ENCODE results near the gene PPM1M. TPM values are rescaled to one million over a fixed set of nuclear protein-coding genes. Genes with fewer than 3 reads are reported as not detected.

Gene PPM1M
- polyA plus RNA-seq, 1 of the 3 experiments (the other 2 are of a cell fraction): 19.2 TPM

DNA sequence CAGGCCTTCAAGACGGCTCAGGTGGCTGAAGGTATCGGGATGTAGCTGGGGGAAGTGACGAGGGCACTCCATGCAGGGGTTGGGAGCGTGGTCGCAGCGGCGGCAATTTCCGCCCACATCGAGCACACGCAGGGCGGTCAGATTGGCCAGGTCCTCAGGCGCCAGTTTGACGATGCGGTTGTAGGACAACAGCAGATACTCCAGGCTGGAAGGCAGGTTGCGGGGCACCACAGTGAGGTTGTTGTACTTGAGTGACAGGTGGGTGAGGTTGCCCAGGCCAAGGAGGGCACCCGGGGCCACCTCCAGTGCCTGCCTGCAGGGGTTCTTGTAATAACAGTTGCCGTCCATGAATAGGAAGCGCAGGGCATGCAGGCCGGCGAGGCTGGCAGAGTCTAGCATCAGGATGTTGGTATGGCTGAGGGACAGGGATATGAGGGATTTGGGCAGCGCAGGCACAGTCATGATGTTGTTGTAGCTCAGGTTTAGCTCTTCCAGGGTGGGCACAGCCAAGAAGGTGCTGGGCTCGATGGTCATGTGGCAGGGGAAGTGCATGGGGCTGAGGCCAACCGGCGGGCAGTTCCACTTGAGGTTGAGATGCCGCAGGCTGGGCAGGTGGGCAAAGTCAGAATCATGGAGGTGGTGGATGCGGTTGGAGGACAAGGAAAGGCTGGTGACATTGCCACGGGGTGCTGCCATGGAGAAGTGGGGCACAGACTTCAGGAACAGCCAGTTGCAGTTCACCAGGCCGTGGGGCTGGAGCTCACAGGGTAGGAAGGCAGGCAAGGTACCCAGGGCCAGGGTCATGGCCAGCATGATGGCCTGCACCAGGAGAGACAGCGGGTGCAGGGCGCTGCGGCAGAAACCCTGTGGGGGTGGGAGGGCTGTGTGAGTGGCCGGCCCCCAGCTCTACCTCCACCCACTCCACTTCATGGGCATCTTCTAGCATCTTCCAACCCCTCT, 21.8 kb upstream of the PPM1M start:
- peaks cover 0 to 6% of the 10 kb centered on the region in 2 experiments for H3K36me3 ChIP-seq (replicated peaks in 1 of 2; ENCODE audit: control insufficient read depth in 1 of 2, insufficient read depth in 2 of 2, low read length in 1 of 2)
- no peak overlapping the region for H3K9ac ChIP-seq
- CTCF ChIA-PET: interaction anchor here (0.7 to 16.1 kb wide), 6 partner anchors 10 to 223 kb away, joined by 3 to 257 read pairs (median 32); partner anchors contain the start of gene TWF2
- H3K27me3 ChIP-seq (ENCODE audit: insufficient read depth): no peaks in the 10 kb centered on the region
- H3K27ac ChIP-seq (ENCODE audit: low read depth in 2 of 2, low read length in 1 of 2): no peak overlapping the region
- WGBS (ENCODE audit: low lambda C conversion rate): 87% methylated on average over 23 of the region's 32 CpGs
- no peaks in the 10 kb centered on the region for H4K20me1 ChIP-seq (ENCODE audit: insufficient read depth)
- H3K4me3 ChIP-seq (ENCODE audit: low read depth in 2 of 2, low read length in 1 of 2): no peak overlapping the region
- H3K79me2 ChIP-seq (ENCODE audit: insufficient read depth): no peaks in the 10 kb centered on the region
- H3K9me3 ChIP-seq: no peaks in the 10 kb centered on the region
- no peak overlapping the region for H2AFZ ChIP-seq (ENCODE audit: low read depth)
- no peak overlapping the region for H3K4me2 ChIP-seq
- H3F3A ChIP-seq (replicated peaks; ENCODE audit: insufficient read depth): no peaks in the 10 kb centered on the region
- POLR2A ChIA-PET: interaction anchor here (1.1 kb wide), 1 partner anchor 188 kb away, joined by 3 read pairs; no protein-coding TSS in a partner anchor
- TF ChIP-seq, protein P1, sequence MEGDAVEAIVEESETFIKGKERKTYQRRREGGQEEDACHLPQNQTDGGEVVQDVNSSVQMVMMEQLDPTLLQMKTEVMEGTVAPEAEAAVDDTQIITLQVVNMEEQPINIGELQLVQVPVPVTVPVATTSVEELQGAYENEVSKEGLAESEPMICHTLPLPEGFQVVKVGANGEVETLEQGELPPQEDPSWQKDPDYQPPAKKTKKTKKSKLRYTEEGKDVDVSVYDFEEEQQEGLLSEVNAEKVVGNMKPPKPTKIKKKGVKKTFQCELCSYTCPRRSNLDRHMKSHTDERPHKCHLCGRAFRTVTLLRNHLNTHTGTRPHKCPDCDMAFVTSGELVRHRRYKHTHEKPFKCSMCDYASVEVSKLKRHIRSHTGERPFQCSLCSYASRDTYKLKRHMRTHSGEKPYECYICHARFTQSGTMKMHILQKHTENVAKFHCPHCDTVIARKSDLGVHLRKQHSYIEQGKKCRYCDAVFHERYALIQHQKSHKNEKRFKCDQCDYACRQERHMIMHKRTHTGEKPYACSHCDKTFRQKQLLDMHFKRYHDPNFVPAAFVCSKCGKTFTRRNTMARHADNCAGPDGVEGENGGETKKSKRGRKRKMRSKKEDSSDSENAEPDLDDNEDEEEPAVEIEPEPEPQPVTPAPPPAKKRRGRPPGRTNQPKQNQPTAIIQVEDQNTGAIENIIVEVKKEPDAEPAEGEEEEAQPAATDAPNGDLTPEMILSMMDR (IDR thresholded peaks at IDR 0.05): no peak
- TF ChIP-seq YY1 (IDR thresholded peaks at IDR 0.05; ENCODE audit: low read depth) (no peak), FOXJ3 (CRISPR knock-in tag; IDR thresholded peaks at IDR 0.05) (no peak), TEAD4 (IDR thresholded peaks at IDR 0.05; ENCODE audit: borderline replicate concordance, insufficient read depth) (no peak), RCOR1 (IDR thresholded peaks at IDR 0.05; ENCODE audit: low read length) (no peak), TCF12 (IDR thresholded peaks at IDR 0.05) (no peak), CHD2 (IDR thresholded peaks at IDR 0.05; ENCODE audit: low read length, partially characterized antibody) (no peak), POLR2AphosphoS5 (IDR thresholded peaks at IDR 0.05; ENCODE audit: low read depth, low read length) (no peak), MEF2A (IDR thresholded peaks at IDR 0.05; ENCODE audit: borderline replicate concordance, low read depth) (no peak)
- TF ChIP-seq, protein P2, sequence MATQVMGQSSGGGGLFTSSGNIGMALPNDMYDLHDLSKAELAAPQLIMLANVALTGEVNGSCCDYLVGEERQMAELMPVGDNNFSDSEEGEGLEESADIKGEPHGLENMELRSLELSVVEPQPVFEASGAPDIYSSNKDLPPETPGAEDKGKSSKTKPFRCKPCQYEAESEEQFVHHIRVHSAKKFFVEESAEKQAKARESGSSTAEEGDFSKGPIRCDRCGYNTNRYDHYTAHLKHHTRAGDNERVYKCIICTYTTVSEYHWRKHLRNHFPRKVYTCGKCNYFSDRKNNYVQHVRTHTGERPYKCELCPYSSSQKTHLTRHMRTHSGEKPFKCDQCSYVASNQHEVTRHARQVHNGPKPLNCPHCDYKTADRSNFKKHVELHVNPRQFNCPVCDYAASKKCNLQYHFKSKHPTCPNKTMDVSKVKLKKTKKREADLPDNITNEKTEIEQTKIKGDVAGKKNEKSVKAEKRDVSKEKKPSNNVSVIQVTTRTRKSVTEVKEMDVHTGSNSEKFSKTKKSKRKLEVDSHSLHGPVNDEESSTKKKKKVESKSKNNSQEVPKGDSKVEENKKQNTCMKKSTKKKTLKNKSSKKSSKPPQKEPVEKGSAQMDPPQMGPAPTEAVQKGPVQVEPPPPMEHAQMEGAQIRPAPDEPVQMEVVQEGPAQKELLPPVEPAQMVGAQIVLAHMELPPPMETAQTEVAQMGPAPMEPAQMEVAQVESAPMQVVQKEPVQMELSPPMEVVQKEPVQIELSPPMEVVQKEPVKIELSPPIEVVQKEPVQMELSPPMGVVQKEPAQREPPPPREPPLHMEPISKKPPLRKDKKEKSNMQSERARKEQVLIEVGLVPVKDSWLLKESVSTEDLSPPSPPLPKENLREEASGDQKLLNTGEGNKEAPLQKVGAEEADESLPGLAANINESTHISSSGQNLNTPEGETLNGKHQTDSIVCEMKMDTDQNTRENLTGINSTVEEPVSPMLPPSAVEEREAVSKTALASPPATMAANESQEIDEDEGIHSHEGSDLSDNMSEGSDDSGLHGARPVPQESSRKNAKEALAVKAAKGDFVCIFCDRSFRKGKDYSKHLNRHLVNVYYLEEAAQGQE (IDR thresholded peaks at IDR 0.05; ENCODE audit: low read depth, low read length): no peak
- peaks cover 0 to 2% of the 10 kb centered on the region in 2 experiments; a peak in 1 of 4 replicates for H3K4me1 ChIP-seq (ENCODE audit: control insufficient read depth in 1 of 2, insufficient read depth in 2 of 2, low read depth in 1 of 2, low read length in 1 of 2)
- no peaks in the 10 kb centered on the region for H3K9me2 ChIP-seq
- DNase-seq: no peak

All from SK-N-SH (cell line).